Measurements from ENCODE around the gene DOK7. TPM values are rescaled to one million over a fixed set of nuclear protein-coding genes. Genes with fewer than 3 reads are reported as not detected.

The DOK7 gene
- total and polyA plus RNA-seq, 2 donors (not counting 1 experiment from before 2014, with no cell fraction given) = 0.17 TPM; not detected in 1

DNA sequence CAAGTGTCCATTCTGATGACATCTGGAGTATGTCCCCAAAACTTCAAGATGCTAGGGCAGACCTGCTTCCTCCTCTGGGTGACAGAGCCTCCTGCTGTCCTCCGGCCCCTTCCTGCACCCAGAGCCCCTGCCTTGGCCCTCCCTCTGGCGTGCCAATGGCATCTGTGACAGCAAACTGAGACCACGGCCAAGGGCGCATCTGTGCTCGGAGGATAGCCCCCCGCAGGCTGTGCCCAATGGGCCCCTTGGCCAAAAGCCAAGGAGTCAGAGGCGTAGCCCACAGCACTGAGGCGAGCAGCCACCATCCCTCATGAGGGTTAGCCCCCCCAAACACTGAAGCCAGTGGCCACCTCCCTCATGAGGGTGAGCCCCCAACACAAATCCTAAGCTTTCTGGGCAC, 61.2 kb downstream of the DOK7 start:
- H3K4me2 ChIP-seq (ENCODE audit: extremely low read depth, insufficient read depth, low read length) = no peak overlapping the region
- no peaks in the 10 kb centered on the region for H4K20me1 ChIP-seq (ENCODE audit: control insufficient read depth, extremely low read depth, insufficient read depth, low read length)

GRCh38 chr4:3524920-3525319, 61.8 kb downstream of the DOK7 start:
- Histone ChIP-seq H3K4me2 (ENCODE audit: extremely low read depth, insufficient read depth, low read length) (no peak overlapping the region), H3K36me3 (ENCODE audit: control insufficient read depth, insufficient read depth, low read length) (peaks cover 10% of the 10 kb centered on the region), H4K20me1 (ENCODE audit: control insufficient read depth, extremely low read depth, insufficient read depth, low read length) (no peaks in the 10 kb centered on the region), H2AFZ (ENCODE audit: low read length) (no peak overlapping the region), H3K4me1 (ENCODE audit: control insufficient read depth, extremely low read depth, insufficient read depth, low read length) (no peaks in the 10 kb centered on the region), H3K79me2 (ENCODE audit: control insufficient read depth, insufficient read depth, low read length) (peaks cover 3% of the 10 kb centered on the region), H3K9ac (ENCODE audit: insufficient read depth, low read length) (no peak overlapping the region), H3K9me3 (ENCODE audit: control insufficient read depth, insufficient read depth, low read depth, low read length) (no peaks in the 10 kb centered on the region), H3K27ac (ENCODE audit: insufficient read depth, low read length) (no peak overlapping the region), H3K27me3 (ENCODE audit: control insufficient read depth, insufficient read depth, low read length) (no peaks in the 10 kb centered on the region), H3K4me3 (replicated peaks in 1 of 4; ENCODE audit: control extremely low read depth in 1 of 4, insufficient read depth in 1 of 4, low read depth in 3 of 4, low read length in 4 of 4) (no peak overlapping the region)
- TF ChIP-seq EZH2 (IDR thresholded peaks at IDR 0.05; ENCODE audit: low read length, missing control alignments) = no peak
- TF ChIP-seq, protein P1, sequence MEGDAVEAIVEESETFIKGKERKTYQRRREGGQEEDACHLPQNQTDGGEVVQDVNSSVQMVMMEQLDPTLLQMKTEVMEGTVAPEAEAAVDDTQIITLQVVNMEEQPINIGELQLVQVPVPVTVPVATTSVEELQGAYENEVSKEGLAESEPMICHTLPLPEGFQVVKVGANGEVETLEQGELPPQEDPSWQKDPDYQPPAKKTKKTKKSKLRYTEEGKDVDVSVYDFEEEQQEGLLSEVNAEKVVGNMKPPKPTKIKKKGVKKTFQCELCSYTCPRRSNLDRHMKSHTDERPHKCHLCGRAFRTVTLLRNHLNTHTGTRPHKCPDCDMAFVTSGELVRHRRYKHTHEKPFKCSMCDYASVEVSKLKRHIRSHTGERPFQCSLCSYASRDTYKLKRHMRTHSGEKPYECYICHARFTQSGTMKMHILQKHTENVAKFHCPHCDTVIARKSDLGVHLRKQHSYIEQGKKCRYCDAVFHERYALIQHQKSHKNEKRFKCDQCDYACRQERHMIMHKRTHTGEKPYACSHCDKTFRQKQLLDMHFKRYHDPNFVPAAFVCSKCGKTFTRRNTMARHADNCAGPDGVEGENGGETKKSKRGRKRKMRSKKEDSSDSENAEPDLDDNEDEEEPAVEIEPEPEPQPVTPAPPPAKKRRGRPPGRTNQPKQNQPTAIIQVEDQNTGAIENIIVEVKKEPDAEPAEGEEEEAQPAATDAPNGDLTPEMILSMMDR (conservative IDR thresholded peaks at IDR 0.05 in 1 of 2, IDR thresholded peaks at IDR 0.05 in 1 of 2; ENCODE audit: low read depth in 1 of 2, low read length in 2 of 2) = no peak
- no peak for DNase-seq (ENCODE audit: low read depth in 2 of 2)

More for the DNA sequence above, 61.2 kb downstream of the DOK7 start:
- no peak overlapping the region for H2AFZ ChIP-seq (ENCODE audit: low read length)
- H3K9me3 ChIP-seq (ENCODE audit: control insufficient read depth, insufficient read depth, low read depth, low read length) = no peaks in the 10 kb centered on the region
- no peak overlapping the region for H3K27ac ChIP-seq (ENCODE audit: insufficient read depth, low read length)
- no peak for TF ChIP-seq EZH2 (IDR thresholded peaks at IDR 0.05; ENCODE audit: low read length, missing control alignments)
- TF ChIP-seq, protein P1 (conservative IDR thresholded peaks at IDR 0.05 in 1 of 2, IDR thresholded peaks at IDR 0.05 in 1 of 2; ENCODE audit: low read depth in 1 of 2, low read length in 2 of 2) = no peak
- no peaks in the 10 kb centered on the region for H3K27me3 ChIP-seq (ENCODE audit: control insufficient read depth, insufficient read depth, low read length)
- H3K4me1 ChIP-seq (ENCODE audit: control insufficient read depth, extremely low read depth, insufficient read depth, low read length) = no peaks in the 10 kb centered on the region
- H3K9ac ChIP-seq (ENCODE audit: insufficient read depth, low read length) = no peak overlapping the region
- peaks cover 3% of the 10 kb centered on the region for H3K79me2 ChIP-seq (ENCODE audit: control insufficient read depth, insufficient read depth, low read length)
- no peak overlapping the region for H3K4me3 ChIP-seq (replicated peaks in 1 of 4; ENCODE audit: control extremely low read depth in 1 of 4, insufficient read depth in 1 of 4, low read depth in 3 of 4, low read length in 4 of 4)
- DNase-seq (ENCODE audit: low read depth in 2 of 2) = no peak
- peaks cover 13% of the 10 kb centered on the region for H3K36me3 ChIP-seq (ENCODE audit: control insufficient read depth, insufficient read depth, low read length)

DNA sequence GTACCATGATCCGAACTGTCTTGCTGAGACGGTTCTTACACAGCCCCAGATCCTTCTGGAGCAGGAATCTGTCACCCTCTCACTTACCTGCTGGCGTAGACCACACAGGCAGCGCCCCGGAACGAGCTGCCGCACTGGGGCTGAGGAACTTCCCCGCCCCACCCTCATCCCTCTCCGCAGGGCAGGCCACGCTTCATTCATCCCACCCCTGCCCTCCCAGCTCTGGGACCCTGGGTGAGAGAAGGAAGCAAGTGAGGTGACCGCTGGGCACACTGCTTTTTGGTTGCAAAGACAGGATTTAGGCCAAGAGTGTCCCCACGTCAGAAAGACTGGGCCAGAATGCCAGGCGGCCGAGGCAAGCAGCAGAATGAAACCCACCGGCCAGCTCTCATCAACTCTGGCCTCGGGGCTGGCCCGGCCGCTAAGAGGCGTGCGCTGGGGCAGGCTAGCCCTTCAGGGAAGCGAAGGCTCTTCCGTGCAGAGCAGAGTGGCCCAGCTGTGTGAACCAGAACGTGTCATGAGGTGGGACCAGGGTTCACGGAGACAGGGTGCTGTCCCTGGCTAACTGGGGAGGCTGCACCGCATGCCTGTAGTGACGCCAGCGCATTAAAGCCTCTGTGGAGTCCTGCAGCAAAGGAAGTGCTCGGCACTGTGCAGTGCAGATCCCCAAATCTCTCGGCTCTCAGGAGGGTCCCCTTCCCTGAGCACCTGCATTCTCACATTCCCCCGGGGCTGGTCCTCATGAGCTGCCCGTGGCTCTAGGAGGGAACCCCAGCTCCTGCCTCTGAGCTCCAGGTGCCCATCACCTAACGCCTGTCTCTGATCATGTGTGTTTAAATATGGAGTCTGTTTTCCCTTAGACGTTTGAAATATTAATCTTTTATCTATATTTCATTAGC, 62.7 kb downstream of the DOK7 start:
- Histone ChIP-seq H3K9me3 (ENCODE audit: control insufficient read depth, insufficient read depth, low read depth, low read length) (no peaks in the 10 kb centered on the region), H2AFZ (ENCODE audit: low read length) (no peak overlapping the region), H3K9ac (ENCODE audit: insufficient read depth, low read length) (no peak overlapping the region), H3K4me3 (replicated peaks in 1 of 4; ENCODE audit: control extremely low read depth in 1 of 4, insufficient read depth in 1 of 4, low read depth in 3 of 4, low read length in 4 of 4) (no peak overlapping the region), H3K27me3 (ENCODE audit: control insufficient read depth, insufficient read depth, low read length) (no peaks in the 10 kb centered on the region), H3K4me2 (ENCODE audit: extremely low read depth, insufficient read depth, low read length) (no peak overlapping the region), H3K4me1 (ENCODE audit: control insufficient read depth, extremely low read depth, insufficient read depth, low read length) (no peaks in the 10 kb centered on the region), H3K36me3 (ENCODE audit: control insufficient read depth, insufficient read depth, low read length) (peaks cover 10% of the 10 kb centered on the region), H3K27ac (ENCODE audit: insufficient read depth, low read length) (no peak overlapping the region), H3K79me2 (ENCODE audit: control insufficient read depth, insufficient read depth, low read length) (peaks cover 5% of the 10 kb centered on the region), H4K20me1 (ENCODE audit: control insufficient read depth, extremely low read depth, insufficient read depth, low read length) (no peaks in the 10 kb centered on the region)
- no peak for DNase-seq (ENCODE audit: low read depth in 2 of 2)
- TF ChIP-seq, protein P1 (conservative IDR thresholded peaks at IDR 0.05 in 1 of 2, IDR thresholded peaks at IDR 0.05 in 1 of 2; ENCODE audit: low read depth in 1 of 2, low read length in 2 of 2) = no peak
- no peak for TF ChIP-seq EZH2 (IDR thresholded peaks at IDR 0.05; ENCODE audit: low read length, missing control alignments)

Data from fibroblast of lung (primary cell).